Stimulated activated naive CD8-positive, alpha-beta T cell treated with anti-CD3 and anti-CD28 coated beads, Interleukin-15, amount 100 ng/mL, for 72 hours (primary cell): Measurements from ENCODE around the gene CHST8.

Source experiments
- ATAC-seq: fragments of 150-1000 bp; cut with Tn5 transposase; 2 replicates; pipeline ENCODE4 v1.10.0; 2021; ENCODE audit warnings: mild to moderate bottlenecking, moderate library complexity
- DNase-seq, 2 donors: peaks; one replicate each; pipeline ENCODE4 v3.0.0; 2021 to 2022
- H3K27ac Mint-ChIP-seq, 2 donors: one replicate each; pipeline ENCODE4 v1.8.0; 2022; ENCODE audit warnings: mild to moderate bottlenecking in 2 of 2, mixed read lengths in 2 of 2, moderate library complexity in 2 of 2
- H3K27me3 Mint-ChIP-seq: one replicate; pipeline ENCODE4 v1.8.0; 2022; ENCODE audit warnings: mixed read lengths
- H3K4me1 Mint-ChIP-seq: one replicate; pipeline ENCODE4 v1.8.0; 2022; ENCODE audit warnings: mild to moderate bottlenecking, mixed read lengths
- H3K4me3 Mint-ChIP-seq, 2 donors: one replicate each; pipeline ENCODE4 v1.8.0; 2022; ENCODE audit warnings: mild to moderate bottlenecking in 2 of 2, mixed read lengths in 2 of 2, moderate library complexity in 1 of 2
- H3K9me3 Mint-ChIP-seq, 2 donors: one replicate each; pipeline ENCODE4 v1.8.0; 2022; ENCODE audit warnings: mixed read lengths in 2 of 2

Gene CHST8

DNA sequence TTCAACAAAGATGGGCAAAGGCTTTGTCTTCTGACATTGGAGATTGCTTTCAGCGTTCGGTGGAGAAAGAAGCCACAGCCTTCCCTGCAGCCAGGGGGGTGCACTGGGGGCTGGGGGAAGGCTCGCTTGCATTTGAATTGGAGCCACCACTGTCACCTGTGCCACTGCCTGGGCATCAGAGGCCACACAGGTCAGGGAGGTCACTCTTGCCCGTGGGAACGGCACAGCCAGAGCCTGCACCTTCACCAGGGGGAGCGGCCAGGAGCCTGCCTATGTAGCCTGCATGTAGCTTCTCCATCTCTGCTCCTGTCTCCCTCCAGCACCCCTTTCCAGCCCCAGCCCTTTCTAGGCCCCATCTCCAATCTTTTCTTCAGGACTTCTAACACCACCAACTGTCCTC, 131.2 kb downstream of the CHST8 start:
- Mint-ChIP-seq H3K9me3 (no peaks in the 10 kb centered on the region), H3K4me3 (no peak overlapping the region), H3K4me1 (no peaks in the 10 kb centered on the region), H3K27me3 (peaks cover 19% of the 10 kb centered on the region), H3K27ac (no peak overlapping the region)
- ATAC-seq (no peak), DNase-seq (no peak)

DNA sequence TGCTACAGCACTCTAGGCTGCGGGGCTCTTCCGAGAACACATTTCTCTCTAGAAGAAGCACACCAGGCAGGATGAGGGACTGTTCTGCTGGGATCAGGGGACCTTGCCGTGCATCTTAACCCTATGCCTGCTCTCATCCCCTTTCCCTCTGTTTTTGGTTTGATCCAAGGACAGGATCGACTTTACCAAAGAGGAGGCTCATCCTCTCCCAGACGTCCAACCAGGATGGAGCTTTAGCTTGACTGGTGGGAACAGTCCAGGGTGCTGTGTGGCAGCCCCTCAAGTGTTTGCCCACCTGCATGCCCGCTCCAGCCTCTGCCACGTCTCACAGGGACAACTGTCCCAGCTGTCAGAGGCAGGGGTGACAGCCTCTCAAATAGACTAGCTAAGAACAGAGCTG, 132.6 kb downstream of the CHST8 start:
- Mint-ChIP-seq H3K9me3 (no peaks in the 10 kb centered on the region), H3K27me3 (peaks cover 19% of the 10 kb centered on the region), H3K4me3 (no peak overlapping the region), H3K27ac (no peak overlapping the region), H3K4me1 (no peaks in the 10 kb centered on the region)
- ATAC-seq (no peak), DNase-seq (no peak)

DNA sequence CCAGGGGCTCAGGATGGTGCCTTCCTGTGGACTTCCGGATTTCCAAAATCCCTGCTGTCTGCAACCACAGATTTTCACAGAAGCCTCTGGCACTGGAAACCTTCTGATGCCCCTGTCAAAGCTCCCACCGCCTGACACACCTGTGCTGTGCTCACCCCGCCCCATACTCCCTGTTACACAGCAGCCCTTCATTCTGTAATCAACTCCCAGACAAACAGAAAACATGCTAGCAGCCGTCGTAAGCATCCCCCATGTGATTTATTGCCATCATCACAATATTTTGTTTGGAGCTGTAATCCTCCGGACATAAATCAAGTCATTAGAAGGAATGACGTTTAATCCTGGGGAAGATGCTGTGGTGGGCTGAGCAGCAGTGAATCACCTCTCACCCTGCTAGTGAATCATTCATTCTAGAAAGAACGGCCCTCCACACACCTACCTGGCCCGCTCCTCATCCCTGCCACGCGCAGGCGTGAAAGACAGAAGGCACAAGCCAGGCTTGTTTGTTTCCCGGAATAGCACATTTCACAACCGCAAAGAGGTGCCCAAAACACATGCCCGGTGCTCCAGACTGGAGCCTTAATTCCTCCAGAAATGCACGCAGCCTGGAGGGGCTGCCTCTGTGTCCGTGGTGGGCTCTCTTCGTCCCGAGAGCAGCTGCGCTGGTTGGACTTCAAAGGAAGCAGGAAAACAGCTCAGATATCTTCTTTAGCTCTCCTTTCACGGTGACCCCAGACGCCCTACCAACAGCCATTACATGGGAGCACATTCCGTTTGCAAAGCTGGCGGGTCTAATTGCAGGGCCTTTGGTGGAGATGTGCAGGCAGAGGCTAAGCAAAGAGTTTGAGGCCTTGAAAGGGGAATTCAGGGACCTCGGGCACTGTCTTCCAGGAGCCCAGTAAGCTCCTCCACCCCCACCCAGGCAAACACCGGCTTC, 133.6 kb downstream of the CHST8 start:
- H3K9me3 Mint-ChIP-seq = no peaks in the 10 kb centered on the region
- H3K27me3 Mint-ChIP-seq = peaks cover 19% of the 10 kb centered on the region
- ATAC-seq = no peak
- no peak for DNase-seq
- H3K27ac Mint-ChIP-seq = no peak overlapping the region
- no peak overlapping the region for H3K4me3 Mint-ChIP-seq
- H3K4me1 Mint-ChIP-seq = no peaks in the 10 kb centered on the region

DNA sequence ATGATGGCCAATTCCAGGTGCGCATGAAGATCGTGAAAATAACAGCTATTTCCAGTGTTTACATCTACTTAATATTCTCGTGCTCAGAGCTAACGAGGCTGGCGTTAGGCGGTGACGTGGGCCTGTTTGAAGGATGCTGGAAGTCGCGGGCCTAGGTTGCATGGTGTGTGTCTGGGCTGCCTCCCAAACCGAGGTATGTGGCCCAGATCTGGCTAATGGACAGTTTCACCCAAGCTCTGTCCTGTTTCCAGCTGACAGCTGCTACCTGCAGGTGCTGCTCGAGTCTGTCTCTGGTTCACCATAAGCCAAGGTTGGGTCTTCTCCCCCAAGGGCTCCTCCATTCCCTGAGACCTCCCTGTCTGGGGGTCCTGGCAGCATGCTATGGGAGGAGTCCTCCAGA, 134.4 kb downstream of the CHST8 start:
- Mint-ChIP-seq H3K9me3 (no peaks in the 10 kb centered on the region), H3K4me3 (no peak overlapping the region), H3K27me3 (peaks cover 19% of the 10 kb centered on the region), H3K27ac (no peak overlapping the region), H3K4me1 (no peaks in the 10 kb centered on the region)
- DNase-seq (no peak), ATAC-seq (no peak)

DNA sequence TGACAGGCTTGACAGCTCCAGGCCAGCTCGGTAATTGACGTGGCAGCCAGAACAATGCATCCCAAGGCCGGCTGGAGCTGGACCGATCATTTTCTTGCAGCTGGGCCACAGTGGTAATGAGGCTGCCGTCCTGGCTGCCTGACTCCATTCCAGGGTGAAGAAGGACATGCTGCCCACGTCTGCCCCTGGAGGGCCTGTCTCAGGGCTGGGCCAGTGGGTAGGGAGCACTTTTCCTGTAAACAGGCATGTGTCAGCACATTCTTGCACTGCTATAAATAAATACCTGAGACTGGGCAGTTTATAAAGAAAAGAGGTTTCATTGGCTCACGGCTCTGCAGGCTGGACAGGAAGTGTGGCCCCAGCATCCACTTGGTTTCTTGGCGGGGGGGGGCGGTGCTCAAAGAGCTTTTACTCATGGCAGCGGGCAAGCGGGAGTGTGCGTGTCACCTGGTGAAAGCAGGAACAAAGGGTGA, 136.8 kb downstream of the CHST8 start:
- Mint-ChIP-seq H3K4me3 (no peak overlapping the region), H3K27ac (no peak overlapping the region), H3K4me1 (no peaks in the 10 kb centered on the region), H3K27me3 (peaks cover 19% of the 10 kb centered on the region), H3K9me3 (no peaks in the 10 kb centered on the region)
- no peak for ATAC-seq
- DNase-seq = no peak

DNA sequence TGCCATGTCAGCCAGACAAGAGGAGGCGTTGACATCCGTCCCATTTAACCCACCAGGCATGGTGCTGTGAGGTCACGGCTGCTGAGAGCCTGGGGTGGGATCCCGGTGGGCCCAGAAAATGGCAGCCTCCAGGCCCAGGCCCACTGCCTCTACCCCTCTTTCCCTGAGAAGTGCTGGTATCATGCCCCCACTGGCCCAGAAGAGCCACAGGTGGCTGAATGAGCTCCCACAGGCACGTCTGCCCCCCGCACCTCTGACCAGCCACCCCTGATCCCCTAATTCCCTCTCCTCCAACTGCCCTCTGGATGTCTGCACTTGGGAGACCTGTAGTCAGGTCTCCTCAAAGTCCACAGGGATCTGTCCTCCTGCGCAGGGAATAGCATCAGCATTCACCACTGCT, 137.6 kb downstream of the CHST8 start:
- no peak for DNase-seq
- no peaks in the 10 kb centered on the region for H3K9me3 Mint-ChIP-seq
- H3K4me1 Mint-ChIP-seq = no peaks in the 10 kb centered on the region
- H3K4me3 Mint-ChIP-seq = no peak overlapping the region
- H3K27ac Mint-ChIP-seq = no peak overlapping the region
- no peak for ATAC-seq
- peaks cover 19% of the 10 kb centered on the region for H3K27me3 Mint-ChIP-seq

DNA sequence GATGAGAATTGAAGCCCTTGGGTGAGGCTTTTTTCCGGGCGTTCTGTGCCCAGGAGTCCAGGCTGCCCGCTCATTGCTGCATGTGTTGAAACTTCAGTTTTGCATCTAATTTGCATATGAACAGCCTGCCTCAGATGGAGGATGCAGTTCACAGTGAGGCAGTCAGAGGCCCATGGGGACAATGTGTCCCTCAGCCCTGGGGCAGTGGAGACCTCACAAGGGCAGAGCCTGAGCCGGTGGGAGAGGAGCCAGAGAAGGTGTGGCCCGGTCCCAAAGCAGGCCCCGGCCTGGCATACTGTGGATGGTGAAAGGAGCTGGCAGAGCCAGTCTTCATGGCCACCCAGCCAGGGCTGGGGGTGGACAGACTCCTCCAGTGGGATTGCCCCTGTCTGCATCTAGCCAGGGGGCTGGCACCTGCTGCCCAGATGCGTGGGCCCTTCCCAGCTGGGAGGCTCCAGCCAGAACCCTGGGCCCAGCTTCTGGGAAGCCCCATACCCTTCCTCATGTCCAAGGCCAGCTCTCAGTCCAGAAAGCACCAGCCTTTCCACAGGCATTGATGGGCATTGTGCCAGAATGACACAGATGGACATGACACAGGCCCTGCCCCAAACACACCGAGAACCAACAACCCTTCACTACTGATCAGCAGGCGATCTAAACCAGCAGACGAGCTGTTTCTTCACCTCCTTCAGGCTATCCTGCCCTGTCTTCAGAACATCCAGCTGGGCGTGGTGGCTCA, 142.0 kb downstream of the CHST8 start:
- Mint-ChIP-seq H3K9me3 (no peaks in the 10 kb centered on the region), H3K4me3 (no peak overlapping the region), H3K27me3 (peaks cover 7% of the 10 kb centered on the region), H3K4me1 (no peaks in the 10 kb centered on the region), H3K27ac (no peak overlapping the region)
- DNase-seq (no peak), ATAC-seq (no peak)

DNA sequence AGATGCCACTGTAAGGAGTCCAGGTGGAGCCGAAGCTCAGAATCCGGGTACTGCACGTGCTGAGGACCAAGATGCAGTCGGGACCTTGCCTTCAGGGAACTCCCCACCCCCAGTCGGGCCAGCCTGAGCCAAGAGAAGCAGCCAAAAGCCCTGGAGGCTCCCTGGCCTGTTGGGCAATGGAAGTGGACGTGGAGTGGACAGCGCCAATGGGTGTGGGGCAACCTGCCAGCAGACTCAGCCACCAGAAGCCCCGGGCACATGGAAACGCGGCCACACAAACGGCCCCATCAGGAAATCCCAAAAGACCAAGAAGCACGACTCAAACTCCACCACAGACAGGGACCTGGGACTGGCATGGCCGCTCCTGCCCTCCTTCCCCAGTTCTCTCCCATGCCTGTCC, 144.9 kb downstream of the CHST8 start:
- no peak for DNase-seq
- Mint-ChIP-seq H3K4me3 (no peak overlapping the region), H3K27me3 (peaks cover 18% of the 10 kb centered on the region), H3K4me1 (no peaks in the 10 kb centered on the region), H3K9me3 (no peaks in the 10 kb centered on the region), H3K27ac (no peak overlapping the region)
- ATAC-seq = no peak

DNA sequence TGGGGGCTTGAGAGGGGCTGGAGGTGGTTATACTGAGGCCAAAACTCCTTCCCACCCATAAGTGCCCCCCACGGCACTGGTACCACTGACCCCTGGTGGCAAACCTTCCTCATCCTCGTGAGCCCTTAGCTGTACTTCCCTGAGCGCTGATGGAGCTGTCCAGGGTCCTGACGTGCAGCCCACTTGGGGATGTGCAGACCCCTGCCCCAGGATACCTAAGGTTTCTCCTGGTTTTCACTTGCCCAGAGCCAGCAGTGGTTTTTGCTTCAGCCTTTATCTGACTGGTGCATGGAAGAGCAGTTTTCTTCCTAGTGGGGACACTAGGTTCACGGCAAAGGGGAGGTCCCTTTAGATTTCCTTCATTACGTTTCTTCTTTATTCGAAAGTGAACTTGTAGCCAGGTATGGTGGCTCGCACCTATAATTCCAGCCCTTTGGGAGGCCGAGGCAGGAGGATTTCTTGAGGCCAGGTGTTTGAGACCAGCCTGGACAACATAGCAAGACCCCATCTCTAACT, 146.2 kb downstream of the CHST8 start:
- DNase-seq (no peak), ATAC-seq (no peak)
- no peak overlapping the region for H3K4me3 Mint-ChIP-seq
- no peaks in the 10 kb centered on the region for H3K9me3 Mint-ChIP-seq
- peaks cover 18% of the 10 kb centered on the region for H3K27me3 Mint-ChIP-seq
- no peak overlapping the region for H3K27ac Mint-ChIP-seq
- no peaks in the 10 kb centered on the region for H3K4me1 Mint-ChIP-seq

DNA sequence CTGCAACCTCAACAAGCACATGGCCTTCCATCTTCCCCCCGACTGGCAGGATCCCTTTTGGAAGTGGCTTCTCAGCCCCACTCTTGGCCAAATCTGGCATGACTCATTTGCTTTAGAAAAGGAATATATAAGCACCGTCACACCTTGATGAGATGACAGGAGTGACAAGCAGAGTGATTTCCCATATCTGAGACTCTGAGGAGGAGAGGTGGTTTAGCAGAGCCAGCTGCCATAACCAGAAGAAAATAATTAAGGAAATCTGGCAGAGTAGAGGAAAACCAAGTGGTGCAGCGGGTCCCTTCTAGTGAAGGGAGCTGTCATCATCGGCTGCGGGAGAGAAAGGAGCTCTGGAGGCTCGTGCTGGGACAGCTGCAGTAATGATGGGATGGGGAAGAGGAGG, 147.5 kb downstream of the CHST8 start:
- H3K9me3 Mint-ChIP-seq = no peaks in the 10 kb centered on the region
- no peak overlapping the region for H3K27ac Mint-ChIP-seq
- DNase-seq (no peak), ATAC-seq (no peak)
- no peak overlapping the region for H3K4me3 Mint-ChIP-seq
- H3K4me1 Mint-ChIP-seq = no peaks in the 10 kb centered on the region
- H3K27me3 Mint-ChIP-seq = peaks cover 18% of the 10 kb centered on the region

DNA sequence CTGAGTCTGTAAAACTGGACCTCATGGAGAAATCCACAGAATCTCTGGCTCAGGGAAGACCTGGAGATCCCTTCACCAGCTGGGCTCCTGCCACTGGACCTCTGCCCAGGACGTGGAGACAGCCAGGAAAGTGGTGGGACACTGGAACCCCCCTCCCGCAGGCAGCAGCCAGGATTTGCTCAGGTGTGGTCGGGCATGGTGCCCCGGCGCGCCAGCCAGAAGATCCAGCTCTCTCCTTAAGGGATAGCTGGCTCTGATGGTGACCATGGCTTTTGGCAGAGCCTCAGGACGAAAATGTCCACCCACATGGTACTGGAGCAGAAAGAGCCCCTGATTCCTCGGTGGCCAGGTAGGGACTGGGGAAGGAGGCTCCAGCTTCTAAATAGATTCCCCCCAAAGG, 148.4 kb downstream of the CHST8 start:
- DNase-seq = no peak
- Mint-ChIP-seq H3K27ac (no peak overlapping the region), H3K9me3 (no peaks in the 10 kb centered on the region), H3K4me1 (no peaks in the 10 kb centered on the region), H3K27me3 (peaks cover 18% of the 10 kb centered on the region), H3K4me3 (no peak overlapping the region)
- ATAC-seq = no peak

DNA sequence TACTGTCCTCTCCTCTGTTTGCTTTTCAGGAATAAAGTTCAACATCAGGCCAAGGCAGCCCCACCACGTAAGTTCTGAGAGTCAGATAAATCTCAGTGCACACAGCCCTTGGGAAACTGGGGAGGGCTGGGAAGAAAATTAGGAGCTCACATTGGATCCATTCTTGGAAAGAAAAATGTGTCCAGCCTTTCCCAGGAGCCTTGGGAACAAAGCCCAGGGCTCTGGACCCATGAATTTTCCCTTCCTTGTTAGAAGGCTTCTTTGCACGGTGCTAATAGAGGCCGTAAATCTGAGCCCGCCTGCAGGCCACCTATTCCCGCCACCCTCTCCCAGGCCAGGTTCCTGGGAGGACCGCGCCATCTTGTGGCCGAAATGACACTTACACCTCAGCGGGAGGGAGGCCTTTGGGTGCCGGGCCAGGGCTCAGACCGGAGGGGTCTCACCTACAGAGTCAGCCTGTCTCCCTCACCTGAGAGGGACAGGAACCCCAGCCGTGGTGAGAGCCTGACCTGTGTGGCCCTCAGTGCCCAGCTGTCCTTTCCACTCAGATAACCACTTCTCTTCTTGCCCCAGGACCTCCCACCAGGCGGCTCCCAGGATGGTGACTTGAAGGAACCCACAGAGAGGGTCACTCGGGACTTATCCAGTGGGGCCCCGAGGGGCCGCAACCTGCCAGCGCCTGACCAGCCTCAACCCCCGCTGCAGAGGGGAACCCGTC, 149.8 kb downstream of the CHST8 start:
- DNase-seq = peak; percentile 67 to 78
- H3K4me3 Mint-ChIP-seq = no peak overlapping the region
- peak; percentile 76 for ATAC-seq
- H3K9me3 Mint-ChIP-seq = no peaks in the 10 kb centered on the region
- H3K27me3 Mint-ChIP-seq = peaks cover 18% of the 10 kb centered on the region
- no peaks in the 10 kb centered on the region for H3K4me1 Mint-ChIP-seq
- no peak overlapping the region for H3K27ac Mint-ChIP-seq

DNA sequence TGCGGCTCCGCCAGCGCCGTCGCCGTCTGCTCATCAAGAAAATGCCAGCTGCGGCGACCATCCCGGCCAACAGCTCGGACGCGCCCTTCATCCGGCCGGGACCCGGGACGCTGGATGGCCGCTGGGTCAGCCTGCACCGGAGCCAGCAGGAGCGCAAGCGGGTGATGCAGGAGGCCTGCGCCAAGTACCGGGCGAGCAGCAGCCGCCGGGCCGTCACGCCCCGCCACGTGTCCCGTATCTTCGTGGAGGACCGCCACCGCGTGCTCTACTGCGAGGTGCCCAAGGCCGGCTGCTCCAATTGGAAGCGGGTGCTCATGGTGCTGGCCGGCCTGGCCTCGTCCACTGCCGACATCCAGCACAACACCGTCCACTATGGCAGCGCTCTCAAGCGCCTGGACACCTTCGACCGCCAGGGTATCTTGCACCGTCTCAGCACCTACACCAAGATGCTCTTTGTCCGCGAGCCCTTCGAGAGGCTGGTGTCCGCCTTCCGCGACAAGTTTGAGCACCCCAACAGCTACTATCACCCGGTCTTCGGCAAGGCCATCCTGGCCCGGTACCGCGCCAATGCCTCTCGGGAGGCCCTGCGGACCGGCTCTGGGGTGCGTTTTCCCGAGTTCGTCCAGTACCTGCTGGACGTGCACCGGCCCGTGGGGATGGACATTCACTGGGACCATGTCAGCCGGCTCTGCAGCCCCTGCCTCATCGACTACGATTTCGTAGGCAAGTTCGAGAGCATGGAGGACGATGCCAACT, 150.5 kb downstream of the CHST8 start:
- H3K27ac Mint-ChIP-seq = no peak overlapping the region
- no peaks in the 10 kb centered on the region for H3K4me1 Mint-ChIP-seq
- no peak for DNase-seq
- no peak overlapping the region for H3K4me3 Mint-ChIP-seq
- H3K27me3 Mint-ChIP-seq = peaks cover 11% of the 10 kb centered on the region
- no peak for ATAC-seq
- no peaks in the 10 kb centered on the region for H3K9me3 Mint-ChIP-seq

DNA sequence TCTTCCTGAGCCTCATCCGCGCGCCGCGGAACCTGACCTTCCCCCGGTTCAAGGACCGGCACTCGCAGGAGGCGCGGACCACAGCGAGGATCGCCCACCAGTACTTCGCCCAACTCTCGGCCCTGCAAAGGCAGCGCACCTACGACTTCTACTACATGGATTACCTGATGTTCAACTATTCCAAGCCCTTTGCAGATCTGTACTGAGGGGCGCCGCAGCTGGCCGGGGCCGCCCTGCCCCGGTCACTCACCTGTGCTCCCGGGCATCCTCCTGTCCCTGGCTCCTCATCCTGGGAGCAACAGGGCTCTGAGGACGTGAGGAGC, 151.1 kb downstream of the CHST8 start:
- H3K9me3 Mint-ChIP-seq = no peaks in the 10 kb centered on the region
- no peak overlapping the region for H3K4me3 Mint-ChIP-seq
- no peak for ATAC-seq
- peaks cover 11% of the 10 kb centered on the region for H3K27me3 Mint-ChIP-seq
- no peaks in the 10 kb centered on the region for H3K4me1 Mint-ChIP-seq
- DNase-seq = no peak
- H3K27ac Mint-ChIP-seq = no peak overlapping the region
